OCI-LY1 (cell line): Measurements from ENCODE around the gene NOMO2.
"Not testable (repeated sequence)": the region's sequence is repeated elsewhere in the genome, so short reads cannot be mapped to it uniquely, and the experiment has no call there.

Source experiments
- H2AFZ ChIP-seq: fragments of 200-600 bp; sonication (generic), shearing (Covaris generic); 2 replicates; pipeline ENCODE4 v1.6.0; 2014; ENCODE audit warnings: antibody characterized with exemption, mild to moderate bottlenecking, low read length
- H3F3A ChIP-seq: fragments of 200-600 bp; sonication (generic), shearing (Covaris generic); 2 replicates; pipeline ENCODE4 v1.6.0; 2014; ENCODE audit warnings: mild to moderate bottlenecking, antibody characterized with exemption, low read length, moderate library complexity; ENCODE audit not compliant: insufficient read depth
- H3K27ac ChIP-seq: fragments of 200-600 bp; sonication (generic); 2 replicates; pipeline ENCODE4 v1.5.1; 2014; ENCODE audit warnings: low read length, mixed run types, mild to moderate bottlenecking, low read depth; ENCODE audit not compliant: poor library complexity, severe bottlenecking
- H3K27me3 ChIP-seq: fragments of 200-600 bp; sonication (generic); 2 replicates; pipeline ENCODE4 v1.6.0; 2014; ENCODE audit warnings: antibody characterized with exemption, mild to moderate bottlenecking, low read length, moderate library complexity; ENCODE audit not compliant: insufficient read depth
- H3K36me3 ChIP-seq: fragments of 200-600 bp; sonication (generic); 2 replicates; pipeline ENCODE4 v1.6.1; 2014; ENCODE audit warnings: mild to moderate bottlenecking, antibody characterized with exemption, low read length, moderate library complexity, mixed read lengths; ENCODE audit not compliant: insufficient read depth
- H3K4me1 ChIP-seq: fragments of 200-600 bp; sonication (generic); 2 replicates; pipeline ENCODE4 v1.5.1; 2014; ENCODE audit warnings: mild to moderate bottlenecking, low read length, moderate library complexity; ENCODE audit not compliant: insufficient read depth, severe bottlenecking
- H3K4me2 ChIP-seq: fragments of 200-600 bp; sonication (generic), shearing (Covaris generic); 2 replicates; pipeline ENCODE4 v1.6.1; 2014; ENCODE audit warnings: low read length
- H3K4me3 ChIP-seq: fragments of 200-600 bp; sonication (generic); 2 replicates; pipeline ENCODE4 v1.5.1; 2014; ENCODE audit warnings: low read length, low read depth, mild to moderate bottlenecking, mixed read lengths; ENCODE audit not compliant: poor library complexity, severe bottlenecking
- H3K79me2 ChIP-seq: fragments of 200-600 bp; shearing (Covaris generic); 2 replicates; pipeline ENCODE4 v1.6.1; 2016; ENCODE audit warnings: mixed run types, low read length, mixed read lengths; ENCODE audit not compliant: insufficient read depth
- H3K9ac ChIP-seq: fragments of 200-600 bp; sonication (generic), shearing (Covaris generic); 2 replicates; pipeline ENCODE4 v1.6.1; 2014; ENCODE audit warnings: mild to moderate bottlenecking, low read length, mixed read lengths
- H3K9me2 ChIP-seq: fragments of 200-600 bp; sonication (generic), shearing (Covaris generic); 2 replicates; pipeline ENCODE4 v1.6.1; 2014; ENCODE audit warnings: low read depth, mild to moderate bottlenecking, low read length, mixed read lengths
- H3K9me3 ChIP-seq: fragments of 200-600 bp; shearing (Covaris generic); 2 replicates; pipeline ENCODE4 v1.6.1; 2014; ENCODE audit warnings: low read length, mixed read lengths
- H4K20me1 ChIP-seq: fragments of 200-600 bp; sonication (generic), shearing (Covaris generic); 2 replicates; pipeline ENCODE4 v1.6.0; 2016; ENCODE audit warnings: mild to moderate bottlenecking, low read length; ENCODE audit not compliant: insufficient read depth

NOMO2 gene

DNA sequence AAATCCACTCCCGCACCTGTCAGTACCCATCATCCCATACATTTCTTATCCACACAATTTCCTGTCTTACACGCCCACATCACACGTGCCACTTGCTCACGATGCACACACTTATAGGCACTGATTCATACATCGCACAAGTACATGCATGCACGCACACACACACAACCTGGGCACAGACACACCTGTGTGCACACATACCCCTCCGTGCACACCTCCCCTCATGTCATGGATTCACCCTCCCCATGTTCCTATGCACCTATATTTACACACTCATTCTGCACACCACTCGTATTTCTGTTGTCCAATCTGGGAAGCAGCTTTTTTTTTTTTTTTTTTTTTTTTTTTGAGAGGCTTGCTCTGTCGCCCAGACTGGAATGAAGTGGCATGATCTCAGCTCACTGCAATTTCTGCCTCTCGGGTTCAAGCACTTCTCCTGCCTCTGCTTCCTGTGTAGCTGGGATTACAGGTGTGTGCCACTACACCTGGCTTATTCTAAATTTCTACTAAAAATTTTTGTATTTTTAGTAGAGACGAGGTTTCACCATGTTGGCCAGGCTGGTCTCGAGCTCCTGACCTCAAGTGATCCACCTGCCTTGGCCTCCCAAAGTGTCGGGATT is 13.5 kb upstream of the NOMO2 start:
- not testable (repeated sequence) for H3K27me3 ChIP-seq, H3F3A ChIP-seq, H3K4me2 ChIP-seq, H3K4me3 ChIP-seq, H4K20me1 ChIP-seq, H3K36me3 ChIP-seq, H3K27ac ChIP-seq, H3K9me3 ChIP-seq, H3K79me2 ChIP-seq, H3K4me1 ChIP-seq, H3K9ac ChIP-seq, H3K9me2 ChIP-seq, H2AFZ ChIP-seq

DNA sequence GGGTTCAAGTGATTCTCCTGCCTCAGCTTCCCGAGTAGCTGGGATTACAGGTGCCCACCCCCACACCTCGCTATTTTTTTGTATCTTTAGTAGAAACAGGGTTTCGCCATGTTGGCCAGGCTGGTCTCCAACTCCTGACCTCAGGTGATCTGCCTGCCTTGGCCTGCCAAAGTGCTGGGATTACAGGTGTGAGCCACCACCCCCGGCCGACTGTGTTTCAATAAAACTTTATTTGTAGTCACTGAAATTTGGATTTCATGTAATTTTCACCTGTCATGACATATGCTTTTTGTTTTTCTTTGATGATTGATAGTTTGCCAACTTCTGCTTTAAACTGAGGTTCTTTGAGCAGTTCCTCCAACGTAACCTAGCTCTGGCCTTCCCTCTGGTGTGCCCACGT is 12.0 kb upstream of the NOMO2 start:
- H3K4me1 ChIP-seq, H3K27me3 ChIP-seq, H3K27ac ChIP-seq, H2AFZ ChIP-seq, H3K79me2 ChIP-seq, H3K9me3 ChIP-seq, H3K9ac ChIP-seq, H3K9me2 ChIP-seq, H4K20me1 ChIP-seq, H3F3A ChIP-seq, H3K36me3 ChIP-seq, H3K4me2 ChIP-seq, H3K4me3 ChIP-seq: not testable (repeated sequence)

DNA sequence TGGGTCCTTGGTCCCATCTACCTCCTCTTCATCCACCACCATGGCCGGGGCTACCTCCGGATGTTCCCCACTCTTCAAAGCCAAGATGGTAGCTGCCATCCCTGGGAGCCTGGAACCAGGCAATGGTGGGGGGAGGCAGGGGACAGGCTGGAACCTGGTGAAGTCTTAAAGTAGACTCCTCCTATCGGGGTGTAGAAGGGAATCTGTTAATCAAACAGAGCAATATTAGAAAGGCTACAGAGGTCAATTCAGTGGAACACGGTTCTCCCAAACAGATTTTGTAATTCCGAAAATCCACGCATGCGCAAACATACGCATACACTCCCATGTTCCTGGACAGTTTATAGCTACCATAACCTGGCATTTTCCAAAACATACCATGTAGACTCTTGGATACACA is 11.1 kb upstream of the NOMO2 start:
- not testable (repeated sequence) for H3F3A ChIP-seq, H3K4me3 ChIP-seq, H3K27me3 ChIP-seq, H3K36me3 ChIP-seq, H3K9me3 ChIP-seq, H3K9me2 ChIP-seq, H4K20me1 ChIP-seq, H3K4me2 ChIP-seq, H3K79me2 ChIP-seq, H3K27ac ChIP-seq, H3K4me1 ChIP-seq, H2AFZ ChIP-seq, H3K9ac ChIP-seq

DNA sequence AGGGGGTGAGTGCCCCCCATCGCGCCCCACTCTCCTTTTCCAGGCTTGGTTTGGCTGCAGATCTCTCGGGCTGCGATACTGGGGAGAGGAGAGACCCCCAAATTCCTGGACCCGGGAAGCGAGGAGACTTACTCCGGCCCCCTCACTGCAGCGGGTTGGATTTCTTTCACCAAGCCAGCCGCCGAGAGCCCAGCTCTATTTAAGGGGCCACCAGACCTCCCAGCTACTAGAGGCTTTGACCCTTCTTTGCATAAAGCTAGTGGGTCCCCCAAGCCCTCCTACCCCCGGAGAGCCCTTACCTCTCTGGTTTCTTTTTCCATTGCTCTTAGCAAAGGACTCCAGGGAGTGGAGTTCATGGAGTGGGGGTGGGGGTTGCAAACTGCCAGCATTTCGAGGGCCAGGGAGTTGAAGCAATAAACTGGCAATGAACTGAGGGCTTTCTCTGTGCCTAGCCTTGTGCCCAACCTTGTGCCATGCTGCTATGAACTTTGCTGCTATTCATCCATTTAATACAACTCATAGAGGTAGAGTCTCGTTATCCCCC is 9.5 kb upstream of the NOMO2 start:
- not testable (repeated sequence) for H3K79me2 ChIP-seq, H3K4me2 ChIP-seq, H3K36me3 ChIP-seq, H4K20me1 ChIP-seq, H3K9ac ChIP-seq, H3K4me3 ChIP-seq, H3F3A ChIP-seq, H3K27ac ChIP-seq, H3K9me2 ChIP-seq, H3K4me1 ChIP-seq, H2AFZ ChIP-seq, H3K9me3 ChIP-seq, H3K27me3 ChIP-seq

DNA sequence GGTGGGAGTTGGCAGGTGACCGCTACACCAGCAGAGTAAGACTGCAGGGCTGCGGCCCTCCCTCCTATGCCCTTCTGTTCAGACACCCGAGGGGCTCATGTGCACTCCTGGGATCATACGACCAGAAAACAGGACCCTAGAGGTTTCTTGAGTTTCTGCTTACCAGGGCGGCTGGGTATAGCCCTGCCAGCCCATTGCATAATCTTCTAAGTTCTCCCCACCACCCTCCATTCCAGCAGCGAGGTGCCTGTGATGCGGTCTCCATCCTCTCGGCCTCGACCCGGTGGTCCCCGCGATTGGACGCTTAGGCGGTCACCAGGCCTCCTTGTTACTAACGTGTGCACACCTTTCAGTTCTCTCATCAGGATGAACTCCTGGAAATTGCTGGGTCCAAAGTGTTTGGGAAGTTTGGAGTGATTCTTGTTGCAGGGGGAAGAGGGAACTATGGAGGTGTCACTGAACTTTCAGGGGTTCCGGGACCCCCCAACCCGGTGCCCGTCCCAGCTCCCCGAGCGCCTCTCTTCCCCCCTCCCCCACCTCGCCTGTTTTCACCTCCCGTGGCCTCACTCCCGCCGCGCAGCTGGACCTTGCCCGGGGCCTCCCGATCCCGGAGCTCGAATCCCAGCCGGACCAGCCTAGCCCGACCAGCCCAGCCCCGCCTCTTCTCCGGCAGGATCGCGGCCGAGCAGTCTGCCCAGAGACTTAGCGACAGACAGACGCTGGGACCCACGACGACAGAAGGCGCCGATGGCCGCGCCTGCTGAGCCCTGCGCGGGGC is 8.8 kb upstream of the NOMO2 start:
- not testable (repeated sequence) for H3K4me2 ChIP-seq, H3K27ac ChIP-seq, H3K36me3 ChIP-seq, H3F3A ChIP-seq, H3K9me2 ChIP-seq, H2AFZ ChIP-seq, H3K27me3 ChIP-seq, H3K4me3 ChIP-seq, H3K9me3 ChIP-seq, H3K9ac ChIP-seq, H4K20me1 ChIP-seq, H3K79me2 ChIP-seq, H3K4me1 ChIP-seq

DNA sequence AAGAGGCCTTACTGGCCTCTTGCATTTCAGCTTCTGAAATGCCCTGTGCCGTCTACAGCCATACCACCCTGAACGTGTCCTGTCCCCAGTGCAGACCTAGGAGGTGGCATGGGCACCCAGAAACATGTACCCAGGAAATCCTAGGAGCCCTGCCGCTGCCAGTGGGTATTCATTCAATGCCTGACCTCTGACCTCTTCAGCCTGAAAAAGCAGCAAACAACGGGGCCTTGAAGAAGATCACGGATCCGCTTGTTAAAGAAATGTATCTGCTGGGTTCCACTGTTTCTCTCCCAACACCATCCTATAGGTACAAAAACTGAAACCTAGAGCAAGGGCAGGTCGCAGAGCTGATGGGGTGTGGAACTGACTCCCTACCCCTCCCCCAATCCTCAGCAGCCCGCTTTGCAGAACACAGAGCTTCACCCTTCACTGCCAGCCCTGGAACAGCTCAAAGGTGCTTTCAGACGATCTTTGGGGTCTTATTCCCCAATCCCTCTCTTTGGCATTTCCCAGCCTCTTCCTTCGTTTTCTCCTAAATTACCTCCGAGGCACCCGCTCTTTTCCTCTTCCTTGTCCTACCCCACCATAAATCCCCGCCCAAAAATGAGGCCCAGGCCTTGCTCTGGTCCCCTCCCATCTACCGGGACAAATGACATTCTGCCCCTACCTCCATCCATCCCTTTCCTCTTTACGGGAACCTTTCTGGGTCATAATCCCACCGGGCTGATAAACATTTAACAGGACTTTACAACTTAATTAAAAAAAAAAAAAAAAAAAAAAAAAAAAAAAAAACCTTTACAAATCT is 1.3 kb downstream of the NOMO2 start:
- Histone ChIP-seq H3K4me2 (peak overlapping the region; percentile 60), H3K9ac (peak overlapping the region; percentile 59)
- H2AFZ ChIP-seq, result not testable (repeated sequence)

DNA sequence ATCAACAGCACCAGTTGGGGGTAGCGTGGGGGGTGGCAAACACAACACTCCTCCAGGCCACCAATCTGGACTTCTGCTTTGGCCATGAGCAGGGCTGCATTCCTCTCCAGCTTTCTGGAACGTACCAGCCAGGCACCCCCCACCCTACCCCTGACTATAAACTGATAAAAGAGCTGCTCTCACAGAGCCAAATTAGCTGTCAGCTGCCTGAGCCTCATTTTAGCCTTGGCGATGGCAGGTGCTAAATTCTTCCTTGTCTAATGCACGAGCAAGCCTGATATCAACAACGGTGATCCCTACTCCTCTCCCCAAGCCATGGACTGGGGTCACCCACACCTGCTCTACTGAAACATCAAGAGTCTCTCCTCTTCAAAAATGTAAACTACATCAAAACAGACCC is 8.2 kb downstream of the NOMO2 start:
- H3K79me2 ChIP-seq, H3K36me3 ChIP-seq, H3K9ac ChIP-seq, H3K27ac ChIP-seq, H3K27me3 ChIP-seq, H3F3A ChIP-seq, H3K9me3 ChIP-seq, H4K20me1 ChIP-seq, H3K9me2 ChIP-seq, H3K4me3 ChIP-seq, H3K4me1 ChIP-seq, H2AFZ ChIP-seq, H3K4me2 ChIP-seq: not testable (repeated sequence)

More for the DNA sequence above, 1.3 kb downstream of the NOMO2 start:
- not testable (repeated sequence) for H4K20me1 ChIP-seq, H3K4me1 ChIP-seq, H3K36me3 ChIP-seq, H3K79me2 ChIP-seq, H3F3A ChIP-seq, H3K27me3 ChIP-seq, H3K9me2 ChIP-seq, H3K27ac ChIP-seq, H3K9me3 ChIP-seq
- peak overlapping the region; percentile 60 for H3K4me3 ChIP-seq
